GM18951 (cell line): ENCODE results near the gene AKAP6.

ENCODE experiments used
- POLR2A ChIP-seq: IDR thresholded peaks from 4 replicates; pipeline ENCODE4 v1.6.1; 2011; ENCODE audit warnings: mild to moderate bottlenecking; ENCODE audit not compliant: insufficient read length, insufficient read depth; ENCODE audit errors: extremely low read depth
- in situ Hi-C: fragments of 300-500 bp; cut with MboI; formaldehyde crosslinking; loops from one replicate; pipeline ENCODE4 v1.12.0; 2022; ENCODE audit warnings: low sequenced_read_pairs, mixed read lengths, inconsistent platforms; ENCODE audit not compliant: unreplicated experiment

The AKAP6 gene

GRCh38 chr14:32564596-32564995 is 235.5 kb downstream of the AKAP6 start:
- in situ Hi-C loops: no loop called here
- no peak for TF ChIP-seq POLR2A

- in situ Hi-C loops: no loop called here
- TF ChIP-seq POLR2A: no peak
These were observed 236.2 kb downstream of the AKAP6 start for GRCh38 chr14:32565256-32565655.

GRCh38 chr14:32567543-32568384 is 238.7 kb downstream of the AKAP6 start:
- TF ChIP-seq POLR2A: no peak
- in situ Hi-C loops: no loop called here

- no peak for TF ChIP-seq POLR2A
- in situ Hi-C loops: no loop called here
These were observed 242.5 kb downstream of the AKAP6 start for GRCh38 chr14:32571551-32571950.

DNA sequence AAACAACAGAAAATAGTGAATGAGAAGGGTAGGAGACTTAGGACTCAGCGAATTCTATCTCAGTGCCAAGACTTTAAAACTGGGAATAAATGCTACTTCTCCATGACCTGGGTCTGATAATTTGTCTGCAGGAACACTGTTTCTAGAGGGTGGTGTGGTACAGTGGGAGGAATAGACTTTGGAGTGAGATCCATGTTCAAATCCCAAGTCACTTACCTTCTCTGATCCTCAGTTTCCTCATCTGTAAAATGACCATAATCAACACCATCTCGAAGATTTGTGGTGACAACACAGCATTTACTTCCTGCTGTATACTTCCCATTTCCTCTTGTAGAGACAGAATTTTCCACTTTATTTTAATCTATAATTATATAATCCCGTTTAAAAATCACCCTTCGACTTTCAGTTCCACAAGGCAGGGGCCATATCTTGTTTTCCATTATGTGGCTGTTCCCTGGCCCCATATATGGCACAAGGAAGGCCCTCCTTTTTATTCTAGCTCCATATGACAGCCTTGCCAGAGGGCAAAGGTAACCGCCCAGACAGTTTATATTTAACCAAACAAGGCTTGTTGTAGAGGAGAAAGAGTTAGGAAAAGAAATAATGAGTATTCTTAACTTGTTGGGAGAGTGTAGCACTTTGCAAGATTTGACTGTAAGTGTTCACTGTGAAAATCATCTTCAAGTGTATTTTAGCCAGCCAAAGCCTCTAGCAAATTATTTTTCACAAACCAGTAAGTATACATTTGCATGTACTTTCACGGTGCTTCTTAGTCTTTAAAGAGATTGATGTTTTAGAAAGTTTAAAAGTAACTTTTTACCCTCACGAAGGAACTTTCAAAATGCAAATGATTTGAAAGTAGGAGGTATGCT is 243.1 kb downstream of the AKAP6 start:
- no peak for TF ChIP-seq POLR2A
- in situ Hi-C loops: no loop called here

GRCh38 chr14:32572867-32573150 is 243.7 kb downstream of the AKAP6 start:
- TF ChIP-seq POLR2A: no peak
- in situ Hi-C loops: no loop called here

GRCh38 chr14:32574269-32574668 is 245.2 kb downstream of the AKAP6 start:
- in situ Hi-C loops: no loop called here
- no peak for TF ChIP-seq POLR2A

DNA sequence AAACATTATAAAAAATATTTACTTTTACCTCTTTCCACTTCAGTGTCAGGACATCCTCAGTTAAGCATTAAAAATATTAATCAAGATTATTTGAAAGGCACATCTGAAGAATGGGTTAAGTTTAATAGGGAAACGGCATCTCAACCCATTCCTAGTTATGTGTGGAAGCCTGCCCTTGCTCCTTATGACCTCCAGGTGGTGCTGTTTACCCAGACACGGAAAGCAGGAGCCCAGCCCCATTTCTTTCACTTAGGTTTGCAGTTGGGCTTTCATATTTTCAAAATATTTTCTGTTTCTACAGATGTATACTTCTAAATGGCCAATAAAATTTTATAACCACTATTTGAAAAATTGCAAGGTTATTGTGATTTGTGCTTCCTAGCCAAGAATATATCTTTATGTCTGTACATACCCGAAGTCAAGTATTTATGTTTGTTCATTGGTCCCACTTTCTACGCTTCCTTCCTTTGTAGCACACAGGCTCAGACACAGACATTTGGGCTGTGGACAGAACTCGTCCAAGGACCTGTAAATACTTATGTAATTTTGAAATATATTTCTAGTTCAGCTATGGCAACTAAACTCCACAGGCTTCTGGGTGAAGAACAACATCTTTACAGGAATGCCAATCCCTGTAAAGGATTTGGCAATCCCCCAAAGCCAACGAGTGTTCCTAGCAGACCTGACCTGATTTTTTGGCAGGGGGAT is 247.1 kb downstream of the AKAP6 start:
- in situ Hi-C loops: loop anchor here (25.0 kb wide), 2 partner anchors 1211 to 1736 kb away; no protein-coding TSS in a partner anchor
- TF ChIP-seq POLR2A: no peak

- no peak for TF ChIP-seq POLR2A
- in situ Hi-C loops: loop anchor here (25.0 kb wide), 2 partner anchors 1210 to 1735 kb away; no protein-coding TSS in a partner anchor
These were observed 247.9 kb downstream of the AKAP6 start for GRCh38 chr14:32576977-32577376.

DNA sequence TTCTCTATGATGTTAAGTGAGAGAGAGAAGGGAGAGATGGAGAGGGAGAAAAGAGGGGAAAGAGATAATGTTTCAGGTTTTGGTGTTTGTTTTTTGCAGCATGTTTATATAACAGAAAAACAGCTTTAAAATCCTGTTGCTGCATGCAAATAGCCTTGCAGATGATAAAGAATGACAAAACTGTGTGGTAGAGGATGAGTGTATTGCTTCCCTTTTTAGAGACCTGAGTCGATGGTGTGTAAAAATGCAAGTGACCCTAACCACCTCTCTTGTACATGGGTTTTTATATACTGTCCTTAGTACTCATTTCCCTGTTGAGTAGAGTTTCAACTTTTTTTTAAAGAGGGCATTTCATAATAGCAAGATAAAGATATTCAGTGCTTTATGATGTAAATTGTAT is 249.1 kb downstream of the AKAP6 start:
- no peak for TF ChIP-seq POLR2A
- in situ Hi-C loops: loop anchor here (25.0 kb wide), 2 partner anchors 1209 to 1734 kb away; no protein-coding TSS in a partner anchor

DNA sequence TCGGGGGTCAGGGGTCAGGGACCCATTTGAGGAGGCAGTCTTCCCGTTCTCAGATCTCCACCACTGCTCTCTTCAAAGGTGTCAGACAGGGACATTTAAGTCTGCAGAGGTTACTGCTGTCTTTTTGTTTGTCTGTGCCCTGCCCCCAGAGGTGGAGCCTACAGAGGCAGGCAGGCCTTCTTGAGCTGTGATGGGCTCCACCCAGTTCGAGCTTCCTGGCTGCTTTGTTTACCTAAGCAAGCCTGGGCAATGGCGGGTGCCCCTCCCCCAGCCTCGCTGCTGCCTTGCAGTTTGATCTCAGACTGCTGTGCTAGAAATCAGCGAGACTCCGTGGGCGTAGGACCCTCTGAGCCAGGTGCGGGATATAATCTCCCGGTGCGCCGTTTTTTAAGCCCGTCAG is 254.3 kb downstream of the AKAP6 start:
- in situ Hi-C loops: loop anchor here (25.0 kb wide), 2 partner anchors 1204 to 1729 kb away; no protein-coding TSS in a partner anchor

DNA sequence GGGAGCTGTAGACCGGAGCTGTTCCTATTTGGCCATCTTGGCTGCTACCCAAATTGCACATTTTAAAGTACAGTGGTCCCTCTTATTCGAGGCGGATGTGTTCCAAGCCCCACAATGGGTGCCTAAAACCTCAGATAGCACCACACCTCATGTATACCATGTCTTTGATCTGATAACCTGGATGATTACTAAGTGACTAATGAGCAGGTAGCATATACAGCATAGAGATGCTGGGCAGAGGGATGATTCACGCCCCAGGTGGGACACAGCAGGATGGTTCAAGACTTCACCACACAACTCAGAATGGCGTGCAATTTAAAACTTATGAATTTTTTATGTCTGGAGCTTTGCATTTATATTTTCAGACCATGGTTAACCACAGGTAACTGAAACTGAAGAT is 255.0 kb downstream of the AKAP6 start:
- in situ Hi-C loops: loop anchor here (25.0 kb wide), 2 partner anchors 1203 to 1728 kb away; no protein-coding TSS in a partner anchor
- no peak for TF ChIP-seq POLR2A

GRCh38 chr14:32587461-32587860 is 258.4 kb downstream of the AKAP6 start:
- TF ChIP-seq POLR2A: no peak
- in situ Hi-C loops: loop anchor here (25.0 kb wide), 2 partner anchors 1200 to 1725 kb away; no protein-coding TSS in a partner anchor
